Fibroblast of lung (primary cell): ENCODE measurements around the gene COLQ. TPM values are rescaled to one million over a fixed set of nuclear protein-coding genes. Genes with fewer than 3 reads are reported as not detected.

ENCODE experiments used
- DNase-seq, 2 donors: peaks; one replicate each; pipeline versions ENCODE4 v3.0.0 to v3.0.0-alpha.2; 2010; ENCODE audit warnings: low read depth in 2 of 2
- H2AFZ ChIP-seq: 2 replicates; pipeline ENCODE4 v1.5.1; 2012; ENCODE audit warnings: low read length, control low read depth, inconsistent platforms
- H3K27ac ChIP-seq: 2 replicates; pipeline ENCODE4 v1.5.1; 2011; ENCODE audit warnings: low read length, control low read depth; ENCODE audit not compliant: insufficient read depth
- H3K27me3 ChIP-seq: 2 replicates; pipeline ENCODE4 v1.5.1; 2011; ENCODE audit warnings: mild to moderate bottlenecking, low read length; ENCODE audit not compliant: control insufficient read depth, insufficient read depth
- H3K36me3 ChIP-seq: 2 replicates; pipeline ENCODE4 v1.5.1; 2011; ENCODE audit warnings: low read length; ENCODE audit not compliant: control insufficient read depth, insufficient read depth
- H3K4me1 ChIP-seq: 2 replicates; pipeline ENCODE4 v1.5.1; 2011; ENCODE audit warnings: low read length; ENCODE audit not compliant: control insufficient read depth, insufficient read depth; ENCODE audit errors: extremely low read depth
- H3K4me2 ChIP-seq: 2 replicates; pipeline ENCODE4 v1.5.1; 2011; ENCODE audit warnings: low read length, control low read depth; ENCODE audit not compliant: insufficient read depth; ENCODE audit errors: extremely low read depth
- H3K4me3 ChIP-seq, 4 experiments: fragments of 200-600 bp in 1 of 4; sonication (generic) in 1 of 4; replicated peaks in 1 of 4; 2 replicates each; pipeline ENCODE4 v1.5.1; 2011 to 2016; ENCODE audit warnings: low read length in 4 of 4, low read depth in 3 of 4, mild to moderate bottlenecking in 3 of 4, control low read depth in 2 of 4, inconsistent platforms in 1 of 4, mixed read lengths in 1 of 4; ENCODE audit not compliant: insufficient read depth in 1 of 4; ENCODE audit errors: control extremely low read depth in 1 of 4
- H3K79me2 ChIP-seq: 2 replicates; pipeline ENCODE4 v1.5.1; 2012; ENCODE audit warnings: mild to moderate bottlenecking, low read length, inconsistent platforms; ENCODE audit not compliant: control insufficient read depth, insufficient read depth
- H3K9ac ChIP-seq: 2 replicates; pipeline ENCODE4 v1.5.1; 2011; ENCODE audit warnings: mild to moderate bottlenecking, low read length, control low read depth; ENCODE audit not compliant: insufficient read depth
- H3K9me3 ChIP-seq: 2 replicates; pipeline ENCODE4 v1.5.1; 2012; ENCODE audit warnings: low read depth, low read length; ENCODE audit not compliant: control insufficient read depth, insufficient read depth
- H4K20me1 ChIP-seq: 2 replicates; pipeline ENCODE4 v1.5.1; 2011; ENCODE audit warnings: low read length; ENCODE audit not compliant: control insufficient read depth, insufficient read depth; ENCODE audit errors: extremely low read depth
- CTCF ChIP-seq, 2 donors: IDR thresholded peaks in 1 of 2; conservative IDR thresholded peaks in 1 of 2; 1 replicate in 1 of 2; 2 replicates in 1 of 2; pipeline ENCODE4 v1.5.1; 2011 to 2012; ENCODE audit warnings: low read length in 2 of 2, control low read depth in 1 of 2, inconsistent platforms in 1 of 2, low read depth in 1 of 2, mild to moderate bottlenecking in 1 of 2
- EZH2 ChIP-seq: IDR thresholded peaks from 2 replicates; pipeline ENCODE4 v1.5.1; 2012; ENCODE audit warnings: low read length, control low read depth, mild to moderate bottlenecking; ENCODE audit errors: missing control alignments
- polyA plus RNA-seq, 2 donors: library from polyadenylated mRNA; depleted of rRNA in 1 of 2; stranded (reverse) in 1 of 2; unstranded in 1 of 2; fragments of >200 nt; gene quantifications; 2 replicates each; pipeline ENCODE4 v1.2.1, GENCODE V29; 2011 to 2012; ENCODE audit warnings: missing spikeins in 1 of 2
- total RNA-seq: library from RNA; depleted of rRNA; stranded (reverse); fragments of >200 nt; gene quantifications from 2 replicates; pipeline ENCODE4 v1.2.1, GENCODE V29; 2014

COLQ gene
- total and polyA plus RNA-seq, 2 donors (not counting 1 experiment from before 2014, with no cell fraction given) = 0.33 to 0.34 TPM

- Histone ChIP-seq H3K36me3 (no peaks in the 10 kb centered on the region), H3K4me1 (no peaks in the 10 kb centered on the region), H3K27ac (no peak overlapping the region), H3K9ac (no peak overlapping the region), H3K79me2 (no peaks in the 10 kb centered on the region), H3K27me3 (peaks cover 2% of the 10 kb centered on the region), H2AFZ (no peak overlapping the region), H3K4me3 (no peak overlapping the region), H3K4me2 (no peak overlapping the region), H3K9me3 (no peaks in the 10 kb centered on the region), H4K20me1 (no peaks in the 10 kb centered on the region)
- no peak for DNase-seq
- no peak for TF ChIP-seq EZH2
- TF ChIP-seq CTCF (conservative IDR thresholded peaks at IDR 0.05 in 1 of 2, IDR thresholded peaks at IDR 0.05 in 1 of 2; ENCODE audit: low read depth in 1 of 2, low read length in 2 of 2) = no peak
These were observed 14.9 kb downstream of the COLQ start for GRCh38 chr3:15506571-15506970.

- Histone ChIP-seq H3K4me2 (no peak overlapping the region), H3K79me2 (no peaks in the 10 kb centered on the region), H3K27me3 (no peaks in the 10 kb centered on the region), H3K36me3 (no peaks in the 10 kb centered on the region), H3K27ac (no peak overlapping the region), H3K4me3 (no peak overlapping the region), H3K4me1 (no peaks in the 10 kb centered on the region), H2AFZ (no peak overlapping the region), H4K20me1 (no peaks in the 10 kb centered on the region), H3K9me3 (no peaks in the 10 kb centered on the region), H3K9ac (no peak overlapping the region)
- TF ChIP-seq EZH2 (no peak), CTCF (conservative IDR thresholded peaks at IDR 0.05 in 1 of 2, IDR thresholded peaks at IDR 0.05 in 1 of 2; ENCODE audit: low read depth in 1 of 2, low read length in 2 of 2) (no peak)
- DNase-seq = no peak
These were observed 15.9 kb downstream of the COLQ start for GRCh38 chr3:15505479-15506165.

DNA sequence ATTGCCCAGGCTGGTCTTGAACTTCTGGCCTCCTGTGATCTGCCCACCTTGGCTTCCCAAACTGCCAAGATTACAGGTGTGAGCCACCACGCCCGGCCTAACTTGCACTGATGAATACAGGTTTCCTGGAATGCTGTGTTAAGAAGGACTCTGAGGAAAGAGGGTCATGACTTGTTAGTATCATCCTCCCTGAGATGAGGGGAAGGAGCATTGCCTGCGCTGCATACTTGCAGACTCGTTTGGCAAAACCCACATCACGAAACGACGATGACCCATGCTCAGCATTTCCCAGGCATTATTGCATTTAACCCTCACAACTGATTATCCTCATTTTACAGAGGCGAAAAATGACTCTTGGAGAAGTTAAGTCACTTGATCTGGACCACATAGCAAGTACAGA, 18.9 kb downstream of the COLQ start:
- no peak for DNase-seq

More for the DNA sequence above, 18.9 kb downstream of the COLQ start:
- Histone ChIP-seq H3K9ac (no peak overlapping the region), H4K20me1 (no peaks in the 10 kb centered on the region), H2AFZ (no peak overlapping the region), H3K27ac (no peak overlapping the region), H3K4me3 (no peak overlapping the region), H3K36me3 (no peaks in the 10 kb centered on the region), H3K27me3 (no peaks in the 10 kb centered on the region), H3K4me2 (no peak overlapping the region), H3K79me2 (no peaks in the 10 kb centered on the region), H3K9me3 (no peaks in the 10 kb centered on the region), H3K4me1 (no peaks in the 10 kb centered on the region)
- TF ChIP-seq EZH2 (no peak), CTCF (conservative IDR thresholded peaks at IDR 0.05 in 1 of 2, IDR thresholded peaks at IDR 0.05 in 1 of 2; ENCODE audit: low read depth in 1 of 2, low read length in 2 of 2) (no peak)
